Measurements from ENCODE around the gene AIFM2.

- TF ChIP-seq POLR2A (IDR thresholded peaks at IDR 0.05): no peak
- TF ChIP-seq CTCF (IDR thresholded peaks at IDR 0.05): no peak
These were observed 40.3 kb downstream of the AIFM2 start for GRCh38 chr10:70092389-70092718.
